Measurements from ENCODE around the gene SELENON.

DNA sequence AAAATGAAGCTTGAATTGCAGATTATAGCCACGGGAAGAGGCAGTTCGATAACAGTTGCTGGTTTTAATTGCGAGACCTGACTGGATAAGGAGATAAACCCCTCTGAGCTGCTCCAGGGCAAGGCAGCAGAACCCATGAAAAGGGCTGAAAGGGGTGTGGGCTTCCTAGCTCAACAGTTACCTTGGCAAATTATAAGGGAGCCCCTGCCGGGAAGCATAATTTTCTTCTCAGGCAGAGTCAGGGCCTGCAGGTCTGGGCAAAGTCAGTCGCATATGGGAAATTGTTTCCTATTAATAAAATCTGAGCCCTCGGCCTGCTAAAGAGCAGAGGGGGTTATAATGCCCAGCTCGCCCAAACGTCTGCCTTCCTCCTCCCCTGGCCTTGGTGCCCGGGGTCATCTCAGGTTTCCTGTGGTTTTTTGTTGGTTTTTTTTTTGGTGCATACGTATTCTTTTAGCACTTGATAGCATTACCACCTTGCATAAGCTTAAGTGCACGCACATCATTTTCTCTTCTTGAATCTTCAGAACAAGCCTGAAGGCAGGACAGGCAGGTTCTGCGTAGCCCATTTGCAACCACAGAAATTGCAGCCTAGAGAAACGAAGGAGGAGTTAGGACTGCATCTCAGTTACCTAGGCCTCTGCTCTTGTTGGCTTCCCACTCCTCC lies 33.9 kb upstream of the SELENON start:
- TF ChIP-seq, protein P1, sequence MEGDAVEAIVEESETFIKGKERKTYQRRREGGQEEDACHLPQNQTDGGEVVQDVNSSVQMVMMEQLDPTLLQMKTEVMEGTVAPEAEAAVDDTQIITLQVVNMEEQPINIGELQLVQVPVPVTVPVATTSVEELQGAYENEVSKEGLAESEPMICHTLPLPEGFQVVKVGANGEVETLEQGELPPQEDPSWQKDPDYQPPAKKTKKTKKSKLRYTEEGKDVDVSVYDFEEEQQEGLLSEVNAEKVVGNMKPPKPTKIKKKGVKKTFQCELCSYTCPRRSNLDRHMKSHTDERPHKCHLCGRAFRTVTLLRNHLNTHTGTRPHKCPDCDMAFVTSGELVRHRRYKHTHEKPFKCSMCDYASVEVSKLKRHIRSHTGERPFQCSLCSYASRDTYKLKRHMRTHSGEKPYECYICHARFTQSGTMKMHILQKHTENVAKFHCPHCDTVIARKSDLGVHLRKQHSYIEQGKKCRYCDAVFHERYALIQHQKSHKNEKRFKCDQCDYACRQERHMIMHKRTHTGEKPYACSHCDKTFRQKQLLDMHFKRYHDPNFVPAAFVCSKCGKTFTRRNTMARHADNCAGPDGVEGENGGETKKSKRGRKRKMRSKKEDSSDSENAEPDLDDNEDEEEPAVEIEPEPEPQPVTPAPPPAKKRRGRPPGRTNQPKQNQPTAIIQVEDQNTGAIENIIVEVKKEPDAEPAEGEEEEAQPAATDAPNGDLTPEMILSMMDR (IDR thresholded peaks at IDR 0.05), result no peak
- no peak for TF ChIP-seq POLR2A (IDR thresholded peaks at IDR 0.05)
